ENCODE results near the gene SINHCAF.
"Not testable (repeated sequence)": the region's sequence is repeated elsewhere in the genome, so short reads cannot be mapped to it uniquely, and the experiment has no call there.

SINHCAF gene

GRCh38 chr12:31265722-31266121 lies 60.2 kb downstream of the SINHCAF start:
- DNase-seq (ENCODE audit: low read depth, low spot score) = no peak

GRCh38 chr12:31263661-31264060 lies 62.3 kb downstream of the SINHCAF start:
- no peak for DNase-seq (ENCODE audit: low read depth, low spot score)

GRCh38 chr12:31261744-31262143 lies 64.2 kb downstream of the SINHCAF start:
- no peak for DNase-seq (ENCODE audit: low read depth, low spot score)

- DNase-seq (ENCODE audit: low read depth, low spot score) = no peak
Observed at GRCh38 chr12:31260840-31261239, 65.1 kb downstream of the SINHCAF start.

- no peak for DNase-seq (ENCODE audit: low read depth, low spot score)
Observed at GRCh38 chr12:31259136-31259886, 66.6 kb downstream of the SINHCAF start.

- DNase-seq (ENCODE audit: low read depth, low spot score) = no peak
Observed at GRCh38 chr12:31257784-31258183, 68.2 kb downstream of the SINHCAF start.

GRCh38 chr12:31251707-31252611 lies 74.0 kb downstream of the SINHCAF start:
- not testable (repeated sequence) for DNase-seq (ENCODE audit: low read depth, low spot score)

GRCh38 chr12:31250179-31250578 lies 75.8 kb downstream of the SINHCAF start:
- DNase-seq (ENCODE audit: low read depth, low spot score) = no peak

- DNase-seq (ENCODE audit: low read depth, low spot score) = no peak
Observed at GRCh38 chr12:31249356-31249755, 76.6 kb downstream of the SINHCAF start.

- no peak for DNase-seq (ENCODE audit: low read depth, low spot score)
Observed at GRCh38 chr12:31248815-31249214, 77.1 kb downstream of the SINHCAF start.

- DNase-seq (ENCODE audit: low read depth, low spot score) = no peak
Observed at GRCh38 chr12:31248337-31248736, 77.6 kb downstream of the SINHCAF start.

GRCh38 chr12:31246470-31246850 lies 79.5 kb downstream of the SINHCAF start:
- DNase-seq (ENCODE audit: low read depth, low spot score) = no peak

GRCh38 chr12:31245822-31246469 lies 80.0 kb downstream of the SINHCAF start:
- no peak for DNase-seq (ENCODE audit: low read depth, low spot score)

GRCh38 chr12:31242418-31242817 lies 83.5 kb downstream of the SINHCAF start:
- not testable (repeated sequence) for DNase-seq (ENCODE audit: low read depth, low spot score)

- peak; percentile 33 for DNase-seq (ENCODE audit: low read depth, low spot score)
Observed at GRCh38 chr12:31238764-31239387, 87.1 kb downstream of the SINHCAF start.

GRCh38 chr12:31238333-31238732 lies 87.6 kb downstream of the SINHCAF start:
- not testable (repeated sequence) for DNase-seq (ENCODE audit: low read depth, low spot score)

GRCh38 chr12:31236998-31237637 lies 88.8 kb downstream of the SINHCAF start:
- DNase-seq (ENCODE audit: low read depth, low spot score) = no peak

- no peak for DNase-seq (ENCODE audit: low read depth, low spot score)
Observed at GRCh38 chr12:31235868-31236395, 90.0 kb downstream of the SINHCAF start.

- no peak for DNase-seq (ENCODE audit: low read depth, low spot score)
Observed at GRCh38 chr12:31234955-31235867, 90.7 kb downstream of the SINHCAF start.
